SIG-M5 treated with dmso at 0.1 percent for 504 hours (cell line): ENCODE data around the gene STAMBPL1.

ENCODE experiments used
- DNase-seq: peaks from one replicate; lab custom pipeline; 2025; ENCODE audit not compliant: unreplicated experiment; lab: John Stamatoyannopoulos, UW

STAMBPL1 gene

GRCh38 chr10:88892222-88892967, 12.3 kb downstream of the STAMBPL1 start:
- no peak for DNase-seq

GRCh38 chr10:88893611-88894010, 13.6 kb downstream of the STAMBPL1 start:
- no peak for DNase-seq

GRCh38 chr10:88895250-88895649, 15.2 kb downstream of the STAMBPL1 start:
- DNase-seq: no peak

- no peak for DNase-seq
These were observed 16.4 kb downstream of the STAMBPL1 start for GRCh38 chr10:88896372-88896993.

GRCh38 chr10:88896994-88897853, 17.2 kb downstream of the STAMBPL1 start:
- no peak for DNase-seq

GRCh38 chr10:88898727-88899126, 18.7 kb downstream of the STAMBPL1 start:
- no peak for DNase-seq

- DNase-seq: no peak
These were observed 19.8 kb downstream of the STAMBPL1 start for GRCh38 chr10:88899886-88900285.

GRCh38 chr10:88901206-88901983, 21.4 kb downstream of the STAMBPL1 start:
- peak; percentile 89 for DNase-seq

- no peak for DNase-seq
These were observed 22.1 kb downstream of the STAMBPL1 start for GRCh38 chr10:88901984-88902789.

- DNase-seq: no peak
These were observed 23.7 kb downstream of the STAMBPL1 start for GRCh38 chr10:88903715-88904114.

GRCh38 chr10:88906921-88907320, 26.9 kb downstream of the STAMBPL1 start:
- DNase-seq: no peak

GRCh38 chr10:88908194-88908593, 28.1 kb downstream of the STAMBPL1 start:
- DNase-seq: no peak

- DNase-seq: no peak
These were observed 31.1 kb downstream of the STAMBPL1 start for GRCh38 chr10:88911116-88911515.

GRCh38 chr10:88911851-88912250, 31.8 kb downstream of the STAMBPL1 start:
- no peak for DNase-seq

- no peak for DNase-seq
These were observed 33.1 kb downstream of the STAMBPL1 start for GRCh38 chr10:88913127-88913526.

- no peak for DNase-seq
These were observed 33.7 kb downstream of the STAMBPL1 start for GRCh38 chr10:88913788-88914187.

- no peak for DNase-seq
These were observed 35.7 kb downstream of the STAMBPL1 start for GRCh38 chr10:88915781-88916180.

- no peak for DNase-seq
These were observed 36.2 kb downstream of the STAMBPL1 start for GRCh38 chr10:88916231-88916630.

GRCh38 chr10:88916986-88917385, 36.9 kb downstream of the STAMBPL1 start:
- no peak for DNase-seq
